HepG2 (cell line): ENCODE measurements around the gene MAPK8IP1. TPM values are rescaled to one million over a fixed set of nuclear protein-coding genes. Genes with fewer than 3 reads are reported as not detected.

ENCODE experiments used
- ELF3 ChIP-seq: IDR thresholded peaks from 2 replicates; pipeline ENCODE4 v1.6.1; 2016; ENCODE audit warnings: missing genetic modification reagents, missing compliant biosample characterization
- GZF1 ChIP-seq: sonication (generic); formaldehyde crosslinking; IDR thresholded peaks from 2 replicates; pipeline ENCODE4 v1.5.1; 2020; ENCODE audit warnings: mild to moderate bottlenecking, missing genetic modification reagents
- HNF4A ChIP-seq: sonication (generic); formaldehyde crosslinking; IDR thresholded peaks from 2 replicates; pipeline ENCODE4 v1.4.0; 2020; ENCODE audit warnings: missing genetic modification reagents
- ISX ChIP-seq: sonication (generic); formaldehyde crosslinking; conservative IDR thresholded peaks from 2 replicates; pipeline ENCODE4 v1.5.0; 2020; ENCODE audit warnings: missing genetic modification reagents
- MEIS2 ChIP-seq: sonication (generic); formaldehyde crosslinking; IDR thresholded peaks from 2 replicates; pipeline ENCODE4 v1.9.0; 2021; ENCODE audit warnings: mild to moderate bottlenecking, missing genetic modification reagents
- MIER2 ChIP-seq: IDR thresholded peaks from 2 replicates; pipeline ENCODE4 v1.6.1; 2016; ENCODE audit warnings: missing biosample characterization, missing genetic modification reagents
- NFIB ChIP-seq: sonication (generic); formaldehyde crosslinking; IDR thresholded peaks from 2 replicates; pipeline ENCODE4 v1.9.0; 2021; ENCODE audit warnings: missing genetic modification reagents, mild to moderate bottlenecking, borderline replicate concordance
- ONECUT2 ChIP-seq: sonication (generic); formaldehyde crosslinking; IDR thresholded peaks from 2 replicates; pipeline ENCODE4 v1.4.0; 2020; ENCODE audit warnings: missing genetic modification reagents
- RFX3 ChIP-seq: IDR thresholded peaks from 2 replicates; pipeline ENCODE4 v1.6.1; 2016; ENCODE audit warnings: missing biosample characterization, missing genetic modification reagents
- SP1 ChIP-seq, 2 experiments: fragments of 450-650 bp in 1 of 2; sonication (generic) in 1 of 2; formaldehyde crosslinking in 1 of 2; IDR thresholded peaks; 2 replicates each; pipeline versions ENCODE4 v1.4.0 to v1.6.1; 2016 to 2020; ENCODE audit warnings: missing genetic modification reagents in 1 of 2
- SRY ChIP-seq: sonication (generic); formaldehyde crosslinking; IDR thresholded peaks from 2 replicates; pipeline ENCODE4 v1.8.0; 2022; ENCODE audit warnings: mild to moderate bottlenecking, missing genetic modification reagents
- WIZ ChIP-seq: sonication (generic); formaldehyde crosslinking; IDR thresholded peaks from 2 replicates; pipeline ENCODE4 v1.5.1; 2020; ENCODE audit warnings: mild to moderate bottlenecking, missing genetic modification reagents
- ZBTB8A ChIP-seq: sonication (generic); formaldehyde crosslinking; IDR thresholded peaks from 2 replicates; pipeline ENCODE4 v1.4.0; 2020; ENCODE audit warnings: mild to moderate bottlenecking, low read depth, missing genetic modification reagents, borderline replicate concordance
- ZNF30 ChIP-seq: sonication (generic); formaldehyde crosslinking; IDR thresholded peaks from 2 replicates; pipeline ENCODE4 v1.5.0; 2020; ENCODE audit warnings: mild to moderate bottlenecking, missing genetic modification reagents
- ZNF510 ChIP-seq: sonication (generic); formaldehyde crosslinking; IDR thresholded peaks from 2 replicates; pipeline ENCODE4 v1.4.0; 2020; ENCODE audit warnings: low read depth, mild to moderate bottlenecking, missing genetic modification reagents
- polyA plus RNA-seq, 8 experiments: library from polyadenylated mRNA; depleted of rRNA in 3 of 8; stranded (reverse) in 7 of 8; unstranded in 1 of 8; fragments of >200 nt; fragmentation: Illumina TruSeq in 4 of 8; extraction: Trizol in 4 of 8; gene quantifications; 2 replicates each; pipeline versions ENCODE4 v1.2.1 to v1.2.3, GENCODE V29; 2011 to 2016; ENCODE audit warnings: low read depth in 4 of 8, missing spikeins in 1 of 8, mixed read lengths in 1 of 8; ENCODE audit not compliant: insufficient read depth in 1 of 8
- total RNA-seq, 5 experiments: library from RNA; depleted of rRNA; stranded (reverse); fragments of >200 nt; fragmentation: Illumina TruSeq; extraction: Trizol; gene quantifications; 2 replicates each; pipeline ENCODE4 v1.2.3, GENCODE V29; 2016; ENCODE audit warnings: low read depth in 1 of 5
- TF ChIP-seq, protein P1 (sequence below): sonication (generic); formaldehyde crosslinking; IDR thresholded peaks from 2 replicates; pipeline ENCODE4 v1.9.0; 2021; ENCODE audit warnings: mild to moderate bottlenecking, missing genetic modification reagents
- TF ChIP-seq, protein P2 (sequence below): sonication (generic); formaldehyde crosslinking; IDR thresholded peaks from 2 replicates; pipeline ENCODE4 v1.8.1; 2022; ENCODE audit warnings: mild to moderate bottlenecking, missing genetic modification reagents
- TF ChIP-seq, protein P3 (sequence below): sonication (generic); formaldehyde crosslinking; IDR thresholded peaks from 2 replicates; pipeline ENCODE4 v1.5.0; 2020; ENCODE audit warnings: missing genetic modification reagents
- TF ChIP-seq, protein P4 (sequence below): IDR thresholded peaks from 2 replicates; pipeline ENCODE4 v1.6.1; 2016; ENCODE audit warnings: low read depth, control low read depth
- TF ChIP-seq, protein P5 (sequence below): sonication (generic); formaldehyde crosslinking; IDR thresholded peaks from 2 replicates; pipeline ENCODE4 v1.5.0; 2020; ENCODE audit warnings: missing genetic modification reagents, mild to moderate bottlenecking, borderline replicate concordance

Gene MAPK8IP1
- total and polyA plus RNA-seq, 2 of the 13 experiments (the other 11 are each of a cell fraction or from before 2014, with no cell fraction given) = 2.2 to 4.2 TPM

DNA sequence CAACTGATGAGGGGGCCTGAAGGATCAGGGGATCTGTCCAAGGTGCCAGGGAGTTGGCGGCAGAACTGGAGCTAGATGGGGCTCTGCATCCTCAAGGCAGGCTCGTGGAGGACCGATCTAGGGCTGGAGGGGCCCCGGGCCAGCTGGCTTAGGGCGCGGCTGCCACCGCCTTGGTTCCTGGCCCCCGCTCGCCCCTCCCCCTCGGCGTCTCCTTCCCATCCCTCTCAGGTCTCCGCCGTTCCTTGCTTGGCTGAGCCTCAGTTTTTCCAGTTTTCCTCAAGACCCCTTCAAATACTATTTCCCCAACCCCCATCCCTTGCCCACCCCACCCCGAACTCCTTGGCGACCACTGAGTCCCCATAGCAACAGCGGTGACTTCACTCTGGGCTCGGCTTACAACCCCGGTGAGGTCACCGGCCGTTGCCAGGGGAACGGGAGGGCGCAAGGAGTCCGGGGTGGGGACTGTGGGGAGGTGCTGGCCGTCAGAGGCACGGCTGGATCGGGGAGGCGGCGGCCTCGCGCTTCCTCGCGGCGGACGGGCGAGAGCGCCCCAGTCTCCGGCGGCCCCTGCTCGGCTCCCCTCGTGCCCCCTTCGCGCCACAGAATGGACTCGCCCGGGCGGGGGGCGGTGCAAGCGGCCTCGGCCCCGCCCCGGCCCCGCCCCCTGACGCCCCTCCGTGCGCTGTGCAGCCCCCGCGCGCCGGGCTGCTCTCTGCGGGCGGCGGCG, 14.2 kb downstream of the MAPK8IP1 start (continued):
- TF ChIP-seq, protein P1, sequence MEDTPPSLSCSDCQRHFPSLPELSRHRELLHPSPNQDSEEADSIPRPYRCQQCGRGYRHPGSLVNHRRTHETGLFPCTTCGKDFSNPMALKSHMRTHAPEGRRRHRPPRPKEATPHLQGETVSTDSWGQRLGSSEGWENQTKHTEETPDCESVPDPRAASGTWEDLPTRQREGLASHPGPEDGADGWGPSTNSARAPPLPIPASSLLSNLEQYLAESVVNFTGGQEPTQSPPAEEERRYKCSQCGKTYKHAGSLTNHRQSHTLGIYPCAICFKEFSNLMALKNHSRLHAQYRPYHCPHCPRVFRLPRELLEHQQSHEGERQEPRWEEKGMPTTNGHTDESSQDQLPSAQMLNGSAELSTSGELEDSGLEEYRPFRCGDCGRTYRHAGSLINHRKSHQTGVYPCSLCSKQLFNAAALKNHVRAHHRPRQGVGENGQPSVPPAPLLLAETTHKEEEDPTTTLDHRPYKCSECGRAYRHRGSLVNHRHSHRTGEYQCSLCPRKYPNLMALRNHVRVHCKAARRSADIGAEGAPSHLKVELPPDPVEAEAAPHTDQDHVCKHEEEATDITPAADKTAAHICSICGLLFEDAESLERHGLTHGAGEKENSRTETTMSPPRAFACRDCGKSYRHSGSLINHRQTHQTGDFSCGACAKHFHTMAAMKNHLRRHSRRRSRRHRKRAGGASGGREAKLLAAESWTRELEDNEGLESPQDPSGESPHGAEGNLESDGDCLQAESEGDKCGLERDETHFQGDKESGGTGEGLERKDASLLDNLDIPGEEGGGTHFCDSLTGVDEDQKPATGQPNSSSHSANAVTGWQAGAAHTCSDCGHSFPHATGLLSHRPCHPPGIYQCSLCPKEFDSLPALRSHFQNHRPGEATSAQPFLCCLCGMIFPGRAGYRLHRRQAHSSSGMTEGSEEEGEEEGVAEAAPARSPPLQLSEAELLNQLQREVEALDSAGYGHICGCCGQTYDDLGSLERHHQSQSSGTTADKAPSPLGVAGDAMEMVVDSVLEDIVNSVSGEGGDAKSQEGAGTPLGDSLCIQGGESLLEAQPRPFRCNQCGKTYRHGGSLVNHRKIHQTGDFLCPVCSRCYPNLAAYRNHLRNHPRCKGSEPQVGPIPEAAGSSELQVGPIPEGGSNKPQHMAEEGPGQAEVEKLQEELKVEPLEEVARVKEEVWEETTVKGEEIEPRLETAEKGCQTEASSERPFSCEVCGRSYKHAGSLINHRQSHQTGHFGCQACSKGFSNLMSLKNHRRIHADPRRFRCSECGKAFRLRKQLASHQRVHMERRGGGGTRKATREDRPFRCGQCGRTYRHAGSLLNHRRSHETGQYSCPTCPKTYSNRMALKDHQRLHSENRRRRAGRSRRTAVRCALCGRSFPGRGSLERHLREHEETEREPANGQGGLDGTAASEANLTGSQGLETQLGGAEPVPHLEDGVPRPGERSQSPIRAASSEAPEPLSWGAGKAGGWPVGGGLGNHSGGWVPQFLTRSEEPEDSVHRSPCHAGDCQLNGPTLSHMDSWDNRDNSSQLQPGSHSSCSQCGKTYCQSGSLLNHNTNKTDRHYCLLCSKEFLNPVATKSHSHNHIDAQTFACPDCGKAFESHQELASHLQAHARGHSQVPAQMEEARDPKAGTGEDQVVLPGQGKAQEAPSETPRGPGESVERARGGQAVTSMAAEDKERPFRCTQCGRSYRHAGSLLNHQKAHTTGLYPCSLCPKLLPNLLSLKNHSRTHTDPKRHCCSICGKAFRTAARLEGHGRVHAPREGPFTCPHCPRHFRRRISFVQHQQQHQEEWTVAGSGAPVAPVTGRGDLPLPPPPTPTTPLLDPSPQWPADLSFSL = no peak
- no peak for TF ChIP-seq ONECUT2 (CRISPR knock-in tag)
- TF ChIP-seq ZNF510 = no peak
- TF ChIP-seq RFX3 = peak; percentile 93
- no peak for TF ChIP-seq NFIB (CRISPR knock-in tag)
- TF ChIP-seq HNF4A (CRISPR knock-in tag) = no peak
- no peak for TF ChIP-seq ELF3
- TF ChIP-seq, protein P2, sequence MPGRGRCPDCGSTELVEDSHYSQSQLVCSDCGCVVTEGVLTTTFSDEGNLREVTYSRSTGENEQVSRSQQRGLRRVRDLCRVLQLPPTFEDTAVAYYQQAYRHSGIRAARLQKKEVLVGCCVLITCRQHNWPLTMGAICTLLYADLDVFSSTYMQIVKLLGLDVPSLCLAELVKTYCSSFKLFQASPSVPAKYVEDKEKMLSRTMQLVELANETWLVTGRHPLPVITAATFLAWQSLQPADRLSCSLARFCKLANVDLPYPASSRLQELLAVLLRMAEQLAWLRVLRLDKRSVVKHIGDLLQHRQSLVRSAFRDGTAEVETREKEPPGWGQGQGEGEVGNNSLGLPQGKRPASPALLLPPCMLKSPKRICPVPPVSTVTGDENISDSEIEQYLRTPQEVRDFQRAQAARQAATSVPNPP (CRISPR knock-in tag) = no peak
- TF ChIP-seq MIER2 (CRISPR knock-in tag) = peak; percentile 94
- TF ChIP-seq, protein P3, sequence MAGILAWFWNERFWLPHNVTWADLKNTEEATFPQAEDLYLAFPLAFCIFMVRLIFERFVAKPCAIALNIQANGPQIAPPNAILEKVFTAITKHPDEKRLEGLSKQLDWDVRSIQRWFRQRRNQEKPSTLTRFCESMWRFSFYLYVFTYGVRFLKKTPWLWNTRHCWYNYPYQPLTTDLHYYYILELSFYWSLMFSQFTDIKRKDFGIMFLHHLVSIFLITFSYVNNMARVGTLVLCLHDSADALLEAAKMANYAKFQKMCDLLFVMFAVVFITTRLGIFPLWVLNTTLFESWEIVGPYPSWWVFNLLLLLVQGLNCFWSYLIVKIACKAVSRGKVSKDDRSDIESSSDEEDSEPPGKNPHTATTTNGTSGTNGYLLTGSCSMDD (CRISPR knock-in tag) = no peak
- no peak for TF ChIP-seq ISX (CRISPR knock-in tag)
- no peak for TF ChIP-seq SP1 (IDR thresholded peaks at IDR 0.05)
- peak; percentile 23; the same call in 1 of the 2 replicates for TF ChIP-seq SP1 (CRISPR knock-in tag; IDR thresholded peaks at IDR 0.05)
- TF ChIP-seq, protein P4, sequence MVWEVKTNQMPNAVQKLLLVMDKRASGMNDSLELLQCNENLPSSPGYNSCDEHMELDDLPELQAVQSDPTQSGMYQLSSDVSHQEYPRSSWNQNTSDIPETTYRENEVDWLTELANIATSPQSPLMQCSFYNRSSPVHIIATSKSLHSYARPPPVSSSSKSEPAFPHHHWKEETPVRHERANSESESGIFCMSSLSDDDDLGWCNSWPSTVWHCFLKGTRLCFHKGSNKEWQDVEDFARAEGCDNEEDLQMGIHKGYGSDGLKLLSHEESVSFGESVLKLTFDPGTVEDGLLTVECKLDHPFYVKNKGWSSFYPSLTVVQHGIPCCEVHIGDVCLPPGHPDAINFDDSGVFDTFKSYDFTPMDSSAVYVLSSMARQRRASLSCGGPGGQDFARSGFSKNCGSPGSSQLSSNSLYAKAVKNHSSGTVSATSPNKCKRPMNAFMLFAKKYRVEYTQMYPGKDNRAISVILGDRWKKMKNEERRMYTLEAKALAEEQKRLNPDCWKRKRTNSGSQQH (CRISPR knock-in tag) = peak; percentile 74
- no peak for TF ChIP-seq ZBTB8A
- no peak for TF ChIP-seq GZF1 (CRISPR knock-in tag)
- peak; percentile 56; the same call in 1 of the 2 replicates for TF ChIP-seq WIZ (CRISPR knock-in tag)
- no peak for TF ChIP-seq ZNF30 (CRISPR knock-in tag)
- 0 out of 2 replicates have a peak, but pooled peaks have one; percentile 34 for TF ChIP-seq MEIS2
- TF ChIP-seq, protein P5, sequence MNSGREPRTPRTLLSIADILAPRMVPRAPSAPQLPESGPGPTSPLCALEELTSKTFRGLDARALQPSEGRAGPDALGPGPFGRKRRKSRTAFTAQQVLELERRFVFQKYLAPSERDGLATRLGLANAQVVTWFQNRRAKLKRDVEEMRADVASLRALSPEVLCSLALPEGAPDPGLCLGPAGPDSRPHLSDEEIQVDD (CRISPR knock-in tag) = no peak
- no peak; the same call in 1 of the 2 replicates for TF ChIP-seq SRY (CRISPR knock-in tag)
